ENCODE data around the gene KCNJ6.

GRCh38 chr21:37765221-37765900 lies 150.9 kb downstream of the KCNJ6 start:
- TF ChIP-seq POLR2A (IDR thresholded peaks at IDR 0.05; ENCODE audit: control extremely low read depth in 1 of 2, low read depth in 2 of 2, low read length in 2 of 2) (no peak), MAX (IDR thresholded peaks at IDR 0.05) (no peak), CTCF (IDR thresholded peaks at IDR 0.05; ENCODE audit: control extremely low read depth in 1 of 3, insufficient read depth in 1 of 3, low read depth in 1 of 3, low read length in 3 of 3) (no peak), EZH2 (IDR thresholded peaks at IDR 0.05; ENCODE audit: low read depth, low read length, severe bottlenecking) (no peak)
